ENCODE measurements around the gene HSH2D.

The HSH2D gene

GRCh38 chr19:16121141-16121540 is 22.3 kb upstream of the HSH2D start:
- no peak for DNase-seq

DNA sequence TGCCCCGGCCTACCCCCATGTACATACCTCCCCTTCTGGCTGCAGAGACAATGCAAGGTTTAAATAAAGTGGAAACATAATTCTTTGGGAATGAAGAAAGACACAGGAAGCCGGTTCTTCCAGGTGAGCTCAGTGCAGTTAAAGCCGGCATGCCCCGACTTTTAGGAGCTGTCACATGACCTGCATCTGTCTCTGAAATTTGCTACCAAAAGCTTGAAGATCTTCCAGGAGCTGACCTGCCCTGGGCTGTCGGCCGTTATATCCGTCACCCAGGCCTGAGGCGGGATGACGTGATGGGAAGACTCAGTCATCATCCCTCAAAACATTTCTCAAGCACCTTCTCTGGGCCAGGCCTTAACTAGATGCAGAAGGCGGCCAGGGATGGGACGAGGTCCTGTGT is 21.5 kb upstream of the HSH2D start:
- no peak for DNase-seq

- DNase-seq, result no peak
Measured at GRCh38 chr19:16124953-16125352, 18.5 kb upstream of the HSH2D start.

DNA sequence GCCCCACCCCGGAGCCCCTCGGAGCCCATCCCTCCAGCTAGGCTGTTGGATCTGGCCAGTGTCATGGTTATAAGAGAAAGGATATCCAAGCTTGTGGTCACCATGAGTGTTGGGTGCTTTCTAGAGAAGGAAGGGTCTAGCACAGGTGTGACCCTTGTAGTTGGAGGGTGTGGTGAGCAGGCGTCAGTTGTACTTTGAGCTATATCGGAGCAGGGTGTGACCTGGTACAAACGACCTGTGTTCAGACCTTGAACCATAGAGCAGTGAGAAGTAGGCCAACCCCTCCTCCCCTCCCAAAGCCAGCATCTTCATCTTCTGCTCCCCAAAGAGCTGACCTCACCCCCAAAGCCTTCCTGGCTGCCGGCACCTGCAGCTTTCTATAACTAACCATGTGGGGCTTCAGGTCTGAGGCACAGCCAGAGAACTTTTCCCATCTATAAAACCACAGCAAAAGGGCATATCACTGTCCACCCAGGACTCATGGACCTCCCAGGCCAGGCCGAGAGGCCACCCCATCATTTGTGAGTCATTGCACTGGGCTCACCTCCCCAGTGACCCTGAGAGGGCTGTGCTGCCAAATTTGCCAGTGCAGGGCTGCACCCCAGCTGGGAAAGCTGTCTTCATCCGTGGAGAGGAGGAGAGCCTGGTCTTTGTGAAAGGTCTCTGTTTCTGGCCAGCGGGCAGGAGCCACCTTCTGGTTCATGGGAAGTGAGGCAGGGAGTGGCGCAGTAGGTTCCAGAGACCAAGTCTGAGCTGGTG is 17.6 kb upstream of the HSH2D start:
- DNase-seq, result no peak

- DNase-seq, result no peak
Measured at GRCh38 chr19:16127080-16127479, 16.4 kb upstream of the HSH2D start.

DNA sequence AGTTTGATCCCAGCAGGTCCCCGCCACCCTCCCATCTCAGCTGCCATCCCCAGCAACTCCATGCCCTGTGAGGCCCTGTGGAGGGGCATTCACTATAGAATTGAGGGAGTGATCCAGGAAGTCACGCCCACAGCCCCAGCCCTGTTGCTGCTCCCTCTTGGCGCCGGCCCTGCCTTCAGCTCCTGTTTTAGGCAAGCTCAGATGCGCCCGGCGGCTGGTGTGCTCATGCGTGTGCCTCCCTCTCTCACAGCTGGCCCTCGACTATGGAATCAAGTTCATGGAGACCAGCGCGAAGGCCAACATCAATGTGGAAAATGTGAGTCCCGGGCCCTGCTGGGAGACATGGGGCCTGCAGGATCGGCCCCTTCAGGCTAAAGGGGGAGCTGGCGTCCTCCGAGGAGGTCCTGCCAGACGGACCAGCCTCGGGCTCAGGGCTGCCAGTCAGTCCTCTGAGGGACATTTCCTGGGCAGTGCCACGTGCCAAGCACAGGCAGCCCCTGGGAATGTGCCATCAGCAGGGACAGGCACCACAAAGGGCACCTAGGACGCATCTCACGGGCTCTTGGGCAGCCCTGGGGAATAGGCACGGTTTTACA is 15.6 kb upstream of the HSH2D start:
- DNase-seq, result no peak

DNA sequence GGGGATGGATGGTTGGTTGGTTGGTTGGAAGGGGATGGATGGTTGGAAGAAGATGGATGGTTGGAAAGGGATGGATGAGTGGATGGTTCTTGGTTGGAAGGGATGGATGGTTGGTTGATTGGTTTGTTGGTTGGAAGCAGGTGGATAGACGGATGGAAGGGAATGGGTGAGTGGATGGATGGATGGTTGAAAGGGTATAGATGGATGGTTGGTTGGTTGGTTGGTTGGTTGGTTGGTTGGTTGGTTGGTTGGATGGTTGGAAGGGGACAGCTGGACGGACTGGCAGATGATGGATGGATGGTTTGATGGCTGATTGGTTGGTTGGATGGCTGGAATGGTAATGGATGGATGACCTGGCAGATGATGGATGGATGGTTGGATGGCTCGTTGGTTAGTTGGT is 11.8 kb upstream of the HSH2D start:
- no peak for DNase-seq

DNA sequence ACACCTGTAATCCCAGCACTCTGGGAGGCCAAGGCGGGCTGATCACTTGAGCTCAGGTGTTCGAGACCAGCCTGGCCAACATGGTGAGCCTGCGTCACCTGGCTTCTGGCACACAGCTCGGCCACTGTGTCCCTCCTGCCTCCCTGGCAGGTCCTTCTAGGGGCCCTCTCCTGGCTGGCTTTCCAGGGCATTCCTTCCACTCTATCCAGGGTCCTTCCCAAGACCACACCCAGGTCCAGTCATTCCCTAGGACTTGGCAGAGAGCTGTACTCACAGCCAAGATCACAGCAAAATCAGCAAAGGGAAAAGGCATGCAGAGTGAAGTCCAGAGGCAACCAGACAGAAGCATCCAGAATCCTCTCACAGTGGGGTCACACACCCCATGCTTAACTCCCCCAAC is 9.7 kb upstream of the HSH2D start:
- DNase-seq, result no peak

DNA sequence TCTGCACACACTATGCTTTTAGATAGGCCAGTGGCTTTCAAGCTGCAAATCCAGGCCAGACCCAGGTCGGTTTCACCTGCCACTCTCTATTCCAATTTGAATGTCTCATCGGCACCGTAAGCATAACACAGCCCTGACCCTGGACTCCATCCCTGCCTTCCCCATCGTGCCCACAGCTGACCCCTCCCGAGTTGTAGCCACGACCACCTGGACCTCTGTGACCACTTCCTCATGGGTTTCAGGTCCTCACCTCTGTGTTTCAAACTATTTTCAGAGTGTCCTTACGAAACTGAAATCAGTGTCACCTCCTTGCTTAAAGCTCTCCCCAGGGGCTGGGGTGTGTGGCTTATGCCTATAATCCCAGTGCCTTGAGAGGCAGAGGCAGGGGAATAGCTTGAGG is 9.0 kb upstream of the HSH2D start:
- DNase-seq, result no peak

DNA sequence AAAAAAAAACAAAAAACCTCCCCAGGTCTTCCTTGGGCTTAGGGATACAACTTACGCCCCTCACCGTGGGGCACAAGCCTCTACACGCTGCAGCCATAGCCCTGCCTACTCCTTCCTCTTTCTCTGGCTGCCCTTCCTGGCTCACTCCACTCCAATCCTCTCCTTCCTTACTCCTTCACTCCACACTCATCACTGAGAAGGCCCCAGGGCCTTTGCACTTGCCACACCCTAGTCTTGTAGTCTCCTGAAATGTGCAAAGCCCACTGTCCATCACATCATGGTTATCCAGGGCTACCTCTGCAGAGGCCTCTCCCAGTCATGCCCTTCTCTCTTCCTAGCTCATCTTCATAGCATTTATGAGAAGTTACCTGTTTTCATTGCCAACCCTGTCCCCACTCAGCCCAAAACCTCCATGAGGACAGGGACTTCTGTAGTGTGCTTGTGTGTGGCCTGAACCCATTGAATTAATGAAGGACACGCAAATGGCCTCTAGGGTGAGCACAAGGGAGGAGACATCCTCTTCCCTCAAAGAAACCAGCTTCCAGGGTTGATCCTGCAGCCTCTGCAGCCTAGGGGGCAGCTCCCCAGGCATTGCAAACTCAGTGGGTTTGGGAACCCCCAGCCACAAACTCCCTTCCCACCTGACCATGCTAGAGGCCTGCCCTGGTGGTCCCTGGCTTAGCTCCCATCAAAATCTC is 7.9 kb upstream of the HSH2D start:
- DNase-seq, result no peak

GRCh38 chr19:16136185-16136999 is 7.1 kb upstream of the HSH2D start:
- no peak for DNase-seq

DNA sequence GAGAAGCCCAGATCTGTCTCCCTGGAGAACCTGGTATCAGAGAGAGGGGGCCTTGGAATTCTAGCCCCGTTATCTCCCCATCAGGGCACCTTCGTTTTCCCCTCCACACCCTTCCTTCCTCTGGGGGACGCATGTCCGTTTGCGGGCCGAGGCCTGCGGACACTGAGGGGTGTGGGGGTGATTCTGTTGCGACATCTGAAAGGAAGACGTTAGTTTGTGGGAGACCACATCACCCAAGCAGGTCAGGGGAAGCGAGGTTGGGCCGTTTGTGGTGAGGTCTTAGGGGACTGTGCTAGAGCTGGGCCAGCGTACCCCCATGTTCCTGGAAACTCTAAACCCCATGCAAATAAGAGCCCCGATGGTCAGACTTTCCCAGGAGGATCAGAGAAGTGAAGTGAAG is 3.7 kb upstream of the HSH2D start:
- DNase-seq, result no peak

- DNase-seq, result no peak
Measured at GRCh38 chr19:16141043-16141442, 2.4 kb upstream of the HSH2D start.

DNA sequence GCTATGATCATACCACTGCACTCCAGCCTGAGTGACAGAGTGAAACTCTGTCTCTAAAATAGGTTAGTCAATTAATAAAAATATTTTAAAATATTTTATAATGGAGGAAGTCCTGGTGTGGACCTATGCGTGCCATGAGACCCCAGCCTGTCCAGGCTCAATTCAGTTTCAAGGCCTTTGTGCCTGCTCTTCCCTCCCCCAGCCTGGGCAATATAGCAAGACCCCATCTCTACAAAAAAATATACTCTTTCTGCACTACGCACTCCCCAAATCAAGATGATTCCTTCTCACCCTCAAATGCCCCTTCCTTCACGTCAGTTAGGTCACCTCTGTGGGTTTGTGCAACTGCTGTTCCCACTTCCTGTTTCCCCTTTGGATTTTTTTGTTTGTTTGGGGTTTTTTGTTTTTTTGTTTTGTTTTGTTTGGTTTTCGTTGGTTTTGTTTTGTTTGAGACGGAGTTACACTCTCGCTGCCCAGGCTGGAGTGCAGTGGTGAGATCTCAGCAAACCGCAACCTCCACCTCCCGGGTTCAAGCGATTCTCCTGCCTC is 1.4 kb upstream of the HSH2D start:
- DNase-seq, result no peak

- no peak for DNase-seq
Measured at GRCh38 chr19:16144216-16144581, 714 bp downstream of the HSH2D start.

DNA sequence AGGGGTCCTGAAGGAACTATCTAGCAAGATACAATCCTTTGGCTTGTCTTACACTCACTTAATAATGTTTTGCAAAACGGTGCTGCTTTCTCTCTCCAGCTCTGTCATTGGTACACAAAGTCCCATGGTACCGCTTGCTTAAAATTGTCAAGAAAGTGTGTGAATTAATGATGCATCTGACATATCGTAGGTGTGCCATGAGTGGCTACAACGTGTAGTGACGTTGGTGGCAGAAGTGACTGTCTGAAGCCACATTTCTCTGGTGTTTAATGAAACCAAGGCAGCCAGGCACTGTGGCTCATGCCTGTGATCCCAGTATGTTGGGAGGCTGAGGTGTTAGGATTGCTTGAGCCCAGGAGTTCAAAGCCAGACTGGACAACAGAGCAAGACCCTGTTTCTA is 2.6 kb downstream of the HSH2D start:
- DNase-seq, result no peak

DNA sequence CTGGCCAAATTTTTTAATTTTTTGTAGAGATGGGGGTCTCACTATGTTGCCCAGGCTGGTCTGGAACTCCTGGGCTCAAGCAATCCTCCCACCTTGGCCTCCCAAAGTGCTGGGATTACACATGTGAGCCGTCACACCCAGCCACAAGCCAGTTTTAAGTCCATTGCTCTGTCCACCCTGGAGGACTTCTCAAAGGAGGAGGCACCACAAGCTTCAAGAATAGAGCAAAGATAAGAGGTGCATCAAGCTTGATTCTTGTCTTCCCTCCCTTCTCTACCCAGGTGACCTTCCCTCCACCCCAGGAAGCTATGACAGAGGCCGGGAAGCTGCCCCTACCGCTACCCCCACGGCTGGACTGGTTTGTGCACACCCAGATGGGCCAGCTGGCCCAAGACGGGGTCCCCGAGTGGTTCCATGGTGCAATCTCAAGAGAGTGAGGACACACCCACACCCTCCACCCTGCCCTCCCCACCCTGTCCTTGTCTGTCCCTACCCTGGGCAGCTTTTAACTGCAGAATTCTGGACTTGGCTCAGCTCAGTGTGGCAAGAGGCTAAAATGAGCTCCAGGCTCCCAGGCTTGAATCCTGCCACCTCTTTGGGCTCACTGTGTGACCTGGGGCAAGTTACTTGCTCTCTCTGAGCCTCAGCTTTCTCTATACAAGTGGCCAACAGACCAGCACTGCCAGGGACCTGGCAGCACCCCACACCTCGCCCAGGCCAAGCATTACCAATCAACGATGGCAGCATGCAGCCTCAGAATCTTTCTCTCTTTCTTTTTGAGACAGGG is 5.2 kb downstream of the HSH2D start:
- no peak for DNase-seq

GRCh38 chr19:16153582-16154336 is 10.3 kb downstream of the HSH2D start:
- DNase-seq, result no peak

GRCh38 chr19:16154557-16154956 is 11.1 kb downstream of the HSH2D start:
- no peak for DNase-seq

- DNase-seq, result no peak
Measured at GRCh38 chr19:16155128-16155527, 11.6 kb downstream of the HSH2D start.

DNA sequence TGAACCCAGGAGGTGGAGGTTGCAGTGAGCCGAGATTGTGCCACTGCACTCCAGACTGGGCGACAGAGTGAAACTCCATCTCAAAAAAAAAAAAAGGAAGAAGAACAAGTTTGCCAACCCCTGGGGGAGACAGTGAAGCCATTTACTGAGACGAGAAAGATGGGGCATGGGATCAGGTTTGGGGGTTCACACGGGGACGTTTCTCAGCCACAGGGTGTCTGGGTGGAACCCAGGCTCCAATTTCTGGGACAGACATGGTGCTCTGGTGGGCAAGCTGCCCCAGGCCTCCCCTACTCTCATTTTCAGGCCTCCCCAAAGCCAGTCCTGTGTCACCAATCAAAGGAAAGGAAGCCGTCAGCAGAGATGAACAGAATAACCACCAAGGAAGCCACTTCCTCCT is 13.4 kb downstream of the HSH2D start:
- no peak for DNase-seq

GRCh38 chr19:16157601-16158000 is 14.1 kb downstream of the HSH2D start:
- no peak for DNase-seq

Measured in NCI-H1930 (cell line).